K562 (cell line): Measurements from ENCODE around the gene SLC39A7. TPM values are rescaled to one million over a fixed set of nuclear protein-coding genes. Genes with fewer than 3 reads are reported as not detected.

Source experiments
- CREB3 ChIP-seq: fragments of 450-650 bp; conservative IDR thresholded peaks from 2 replicates; pipeline ENCODE4 v1.6.1; 2016; ENCODE audit warnings: missing genetic modification characterization, low read depth, mild to moderate bottlenecking, missing compliant biosample characterization, moderate library complexity
- DMBX1 ChIP-seq: fragments of 250-450 bp; sonication (Bioruptor Pico); IDR thresholded peaks from 2 replicates; pipeline ENCODE4 v1.8.0; 2022; ENCODE audit warnings: inconsistent platforms, mild to moderate bottlenecking, moderate library complexity, borderline replicate concordance
- ELK1 ChIP-seq: sonication (generic); formaldehyde crosslinking; IDR thresholded peaks from 2 replicates; pipeline ENCODE4 v1.8.1; 2022; ENCODE audit warnings: missing genetic modification reagents
- GTF2A2 ChIP-seq: IDR thresholded peaks from 2 replicates; pipeline ENCODE4 v1.6.1; 2016; ENCODE audit warnings: mild to moderate bottlenecking, missing genetic modification characterization, missing compliant biosample characterization
- GTF3C2 ChIP-seq: IDR thresholded peaks from 3 replicates; pipeline ENCODE4 v1.6.1; 2011; ENCODE audit warnings: borderline replicate concordance, mild to moderate bottlenecking, moderate library complexity; ENCODE audit not compliant: insufficient read length; ENCODE audit errors: extremely low read depth
- HLTF ChIP-seq: fragments of 450-650 bp; IDR thresholded peaks from 2 replicates; pipeline ENCODE4 v1.6.1; 2016
- IRF2 ChIP-seq: sonication (generic); formaldehyde crosslinking; IDR thresholded peaks from 2 replicates; pipeline ENCODE4 v1.8.1; 2022; ENCODE audit warnings: mild to moderate bottlenecking, missing genetic modification reagents
- MLLT1 ChIP-seq, 2 experiments: fragments of 450-650 bp; IDR thresholded peaks; 2 replicates each; pipeline ENCODE4 v1.6.1; 2016
- MXI1 ChIP-seq: IDR thresholded peaks from 2 replicates; pipeline ENCODE4 v1.6.1; 2011; ENCODE audit warnings: low read depth, mild to moderate bottlenecking, improper control_type of control experiment, low read length
- POLR2AphosphoS5 ChIP-seq: IDR thresholded peaks from 2 replicates; pipeline ENCODE4 v1.6.1; 2011; ENCODE audit warnings: mild to moderate bottlenecking, low read depth, low read length, moderate library complexity; ENCODE audit not compliant: control insufficient read depth, insufficient read depth
- RBFOX2 ChIP-seq: fragments of 200-400 bp; formaldehyde crosslinking; IDR thresholded peaks from 2 replicates; pipeline ENCODE4 v1.6.1; 2017; ENCODE audit warnings: low read depth, mild to moderate bottlenecking, low read length, moderate library complexity
- SREBF1 ChIP-seq: fragments of 150-350 bp; IDR thresholded peaks from 2 replicates; pipeline ENCODE4 v1.6.1; 2014; ENCODE audit warnings: antibody characterized with exemption, low read depth, low read length, borderline replicate concordance
- TARDBP ChIP-seq: fragments of 450-650 bp; IDR thresholded peaks from 2 replicates; pipeline ENCODE4 v1.6.1; 2016
- TSC22D4 ChIP-seq: fragments of 450-650 bp; IDR thresholded peaks from 2 replicates; pipeline ENCODE4 v1.6.1; 2016; ENCODE audit warnings: missing genetic modification characterization, missing biosample characterization, control low read depth
- YY1 ChIP-seq, 3 experiments: IDR thresholded peaks; 2 replicates each; pipeline ENCODE4 v1.6.1; 2011; ENCODE audit warnings: low read length in 2 of 3, mild to moderate bottlenecking in 2 of 3, moderate library complexity in 2 of 3, borderline replicate concordance in 1 of 3, control low read depth in 1 of 3, low read depth in 1 of 3; ENCODE audit not compliant: insufficient read depth in 3 of 3, insufficient replicate concordance in 2 of 3, control insufficient read depth in 1 of 3, insufficient read length in 1 of 3; ENCODE audit errors: extremely low read depth in 1 of 3
- ZBTB33 ChIP-seq: sonication (generic); formaldehyde crosslinking; IDR thresholded peaks from 2 replicates; pipeline ENCODE4 v1.8.1; 2023; ENCODE audit warnings: mild to moderate bottlenecking, missing genetic modification reagents
- ZNF780A ChIP-seq: fragments of 250-450 bp; sonication (Bioruptor Pico); IDR thresholded peaks from 2 replicates; pipeline ENCODE4 v1.5.0; 2021; ENCODE audit warnings: mild to moderate bottlenecking
- polyA plus RNA-seq, 8 experiments: library from polyadenylated mRNA; depleted of rRNA in 4 of 8; stranded (reverse) in 5 of 8; unstranded in 3 of 8; fragments of >200 nt; fragmentation: Nextera tagmentation in 2 of 8; fragmentation: Illumina TruSeq in 1 of 8; extraction: Ambion mirVana in 2 of 8; extraction: Trizol in 1 of 8; gene quantifications; 2 replicates each; pipeline versions ENCODE4 v1.2.1 to v1.2.3, GENCODE V29; 2011 to 2014; ENCODE audit warnings: inconsistent platforms in 1 of 8, missing spikeins in 1 of 8
- total RNA-seq, 7 experiments: library from RNA; depleted of rRNA in 6 of 7; stranded (reverse); fragments of >200 nt in 6 of 7; fragmentation: Illumina TruSeq in 2 of 7; extraction: Trizol in 2 of 7; gene quantifications; 2 replicates each; pipeline versions ENCODE4 v1.2.1 to v1.2.3, GENCODE V29; 2011 to 2021; ENCODE audit warnings: low replicate concordance in 1 of 7

SLC39A7 gene
- total and polyA plus RNA-seq, 9 of the 15 experiments (the other 6 are each of a cell fraction or from before 2014, with no cell fraction given) = 21.7 to 169 (median 121) TPM

GRCh38 chr6:33199687-33200218 lies 914 bp upstream of the SLC39A7 start (continued):
- TF ChIP-seq CREB3 (tag) (0 out of 2 replicates have a peak, but pooled peaks have one; percentile 41), ELK1 (no peak), SREBF1 (no peak), DMBX1 (CRISPR knock-in tag) (no peak), IRF2 (no peak), TARDBP (no peak), GTF2A2 (no peak), TSC22D4 (tag) (no peak), MXI1 (no peak; the same call in 1 of the 2 replicates), POLR2AphosphoS5 (no peak), GTF3C2 (no peak), HLTF (no peak), MLLT1 (IDR thresholded peaks at IDR 0.05) (no peak), YY1 (IDR thresholded peaks at IDR 0.05; ENCODE audit: borderline replicate concordance in 1 of 3, control insufficient read depth in 1 of 3, extremely low read depth in 1 of 3, insufficient read depth in 3 of 3, insufficient read length in 1 of 3, insufficient replicate concordance in 2 of 3, low read depth in 1 of 3, low read length in 2 of 3) (no peak), ZNF780A (CRISPR knock-in tag) (no peak), ZBTB33 (CRISPR knock-in tag) (no peak), RBFOX2 (no peak)
